ENCODE measurements around the gene CRYL1.

Gene CRYL1

GRCh38 chr13:20415694-20416107 lies 110.0 kb downstream of the CRYL1 start:
- no peak for DNase-seq

- DNase-seq, result no peak
Observed at GRCh38 chr13:20415306-20415679, 110.4 kb downstream of the CRYL1 start.

GRCh38 chr13:20414546-20415305 lies 110.9 kb downstream of the CRYL1 start:
- no peak for DNase-seq

- DNase-seq, result no peak
Observed at GRCh38 chr13:20412691-20413355, 112.8 kb downstream of the CRYL1 start.

GRCh38 chr13:20411638-20412342 lies 113.9 kb downstream of the CRYL1 start:
- DNase-seq, result no peak

- DNase-seq, result no peak
Observed at GRCh38 chr13:20410726-20411125, 114.9 kb downstream of the CRYL1 start.

- no peak for DNase-seq
Observed at GRCh38 chr13:20408181-20408580, 117.5 kb downstream of the CRYL1 start.

GRCh38 chr13:20407759-20408158 lies 117.9 kb downstream of the CRYL1 start:
- no peak for DNase-seq

GRCh38 chr13:20405691-20406090 lies 120.0 kb downstream of the CRYL1 start:
- no peak for DNase-seq

- DNase-seq, result no peak
Observed at GRCh38 chr13:20404488-20405222, 121.0 kb downstream of the CRYL1 start.

- no peak for DNase-seq
Observed at GRCh38 chr13:20403826-20404225, 121.8 kb downstream of the CRYL1 start.

- DNase-seq, result no peak
Observed at GRCh38 chr13:20402881-20403280, 122.8 kb downstream of the CRYL1 start.

GRCh38 chr13:20401931-20402856 lies 123.5 kb downstream of the CRYL1 start:
- no peak for DNase-seq

GRCh38 chr13:20401531-20401930 lies 124.1 kb downstream of the CRYL1 start:
- DNase-seq, result no peak

- DNase-seq, result no peak
Observed at GRCh38 chr13:20400774-20401173, 124.9 kb downstream of the CRYL1 start.

GRCh38 chr13:20399961-20400360 lies 125.7 kb downstream of the CRYL1 start:
- no peak for DNase-seq

- DNase-seq, result no peak
Observed at GRCh38 chr13:20399515-20399914, 126.1 kb downstream of the CRYL1 start.

- DNase-seq, result no peak
Observed at GRCh38 chr13:20398459-20398858, 127.2 kb downstream of the CRYL1 start.

GRCh38 chr13:20397896-20398295 lies 127.8 kb downstream of the CRYL1 start:
- DNase-seq, result no peak

- DNase-seq, result no peak
Observed at GRCh38 chr13:20395061-20395916, 130.4 kb downstream of the CRYL1 start.

- DNase-seq, result no peak
Observed at GRCh38 chr13:20394506-20394905, 131.2 kb downstream of the CRYL1 start.

Measured in 8988T (cell line).